Measurements from ENCODE around the gene ARHGAP27.

ARHGAP27 gene

GRCh38 chr17:45404870-45405249, 27.8 kb downstream of the ARHGAP27 start:
- no peak for DNase-seq

DNA sequence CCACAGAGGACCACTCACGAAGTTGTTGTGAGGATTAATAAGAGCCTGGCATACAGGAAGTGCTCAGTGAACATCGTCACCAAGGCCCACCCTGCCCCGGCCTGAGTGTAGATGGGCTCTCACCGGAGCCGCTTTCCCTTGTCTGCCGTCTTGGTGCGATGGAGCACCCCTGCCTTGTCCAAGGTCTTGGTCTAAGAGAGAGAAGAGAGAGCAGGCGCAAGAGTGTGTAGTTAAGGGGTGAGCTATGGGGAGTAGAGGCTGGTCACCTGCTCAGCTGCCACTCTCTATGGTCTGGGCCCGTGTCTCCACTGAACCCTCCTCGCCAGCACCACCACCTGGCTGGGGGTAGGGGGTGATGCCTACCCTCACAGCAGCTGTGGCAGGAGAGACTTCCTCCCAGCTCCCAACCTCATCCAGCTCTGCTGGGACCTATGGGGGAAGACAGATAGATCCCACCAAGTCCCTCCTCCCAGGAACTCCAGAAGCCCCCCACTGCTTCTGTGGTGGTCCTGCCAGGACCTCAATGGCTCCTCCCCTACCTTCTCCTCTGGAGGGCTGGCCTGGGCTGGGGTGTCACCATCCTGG, 28.7 kb downstream of the ARHGAP27 start:
- no peak for DNase-seq

DNA sequence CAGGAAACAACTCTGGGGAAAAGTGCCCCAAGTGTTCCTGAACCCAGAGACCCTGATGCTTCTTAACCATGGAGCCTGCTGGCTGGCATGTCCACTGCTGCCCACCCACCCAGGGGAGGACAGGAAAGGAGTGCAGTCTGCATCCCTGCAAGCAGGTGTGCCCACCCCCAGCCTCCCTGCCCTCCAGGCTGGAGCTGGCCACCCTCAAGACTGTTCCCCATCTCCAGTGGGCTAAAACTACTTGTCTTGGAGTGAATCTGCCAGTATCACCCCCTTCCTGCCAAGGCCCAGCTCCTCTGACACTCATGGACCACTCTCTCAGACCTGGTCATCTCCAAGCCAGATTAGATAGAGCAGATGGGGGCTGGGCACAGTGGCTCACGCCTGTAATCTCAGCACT, 29.8 kb downstream of the ARHGAP27 start:
- no peak for DNase-seq

DNA sequence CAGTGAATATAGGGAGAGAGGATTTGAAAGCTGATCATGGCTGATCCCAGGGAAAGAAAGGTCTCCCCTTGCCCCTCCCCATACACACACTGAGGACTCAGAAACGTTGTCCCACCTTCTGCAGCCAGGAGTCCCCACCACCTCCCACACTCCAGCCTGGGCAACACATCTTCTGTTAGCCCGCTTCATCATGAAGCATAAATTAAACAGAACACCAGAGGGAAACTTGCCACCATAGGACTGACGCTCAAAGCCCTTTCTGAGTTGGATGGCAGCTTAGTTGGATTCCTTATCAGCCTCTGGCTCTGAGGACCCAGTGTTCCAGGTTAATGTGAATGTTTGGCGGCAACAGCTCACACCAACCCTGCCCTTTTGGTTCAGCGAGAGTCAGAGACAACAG, 33.9 kb downstream of the ARHGAP27 start:
- no peak for DNase-seq

DNA sequence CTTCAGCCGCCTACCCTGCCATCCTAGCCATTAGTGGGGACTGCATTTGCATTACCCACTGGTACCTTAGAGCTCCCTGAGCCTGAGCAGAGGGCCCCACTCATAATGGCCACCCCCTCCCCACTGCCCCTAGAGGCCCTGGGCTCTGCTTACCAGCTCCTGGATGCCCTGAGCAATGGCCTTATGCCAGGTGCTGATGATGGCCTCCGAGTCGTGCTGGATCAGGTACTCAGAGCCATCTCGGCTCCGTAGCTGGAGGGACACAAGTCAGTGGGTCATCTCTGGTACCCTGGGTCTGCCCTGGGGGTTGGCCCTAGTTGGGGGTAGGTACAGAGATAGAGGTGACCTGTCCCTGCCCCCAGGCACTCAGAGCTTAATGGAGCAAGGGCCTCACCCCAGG, 34.9 kb downstream of the ARHGAP27 start:
- no peak for DNase-seq

- DNase-seq = no peak
Measured at GRCh38 chr17:45396496-45397205, 36.0 kb downstream of the ARHGAP27 start.

- DNase-seq = no peak
Measured at GRCh38 chr17:45395569-45396415, 36.9 kb downstream of the ARHGAP27 start.

DNA sequence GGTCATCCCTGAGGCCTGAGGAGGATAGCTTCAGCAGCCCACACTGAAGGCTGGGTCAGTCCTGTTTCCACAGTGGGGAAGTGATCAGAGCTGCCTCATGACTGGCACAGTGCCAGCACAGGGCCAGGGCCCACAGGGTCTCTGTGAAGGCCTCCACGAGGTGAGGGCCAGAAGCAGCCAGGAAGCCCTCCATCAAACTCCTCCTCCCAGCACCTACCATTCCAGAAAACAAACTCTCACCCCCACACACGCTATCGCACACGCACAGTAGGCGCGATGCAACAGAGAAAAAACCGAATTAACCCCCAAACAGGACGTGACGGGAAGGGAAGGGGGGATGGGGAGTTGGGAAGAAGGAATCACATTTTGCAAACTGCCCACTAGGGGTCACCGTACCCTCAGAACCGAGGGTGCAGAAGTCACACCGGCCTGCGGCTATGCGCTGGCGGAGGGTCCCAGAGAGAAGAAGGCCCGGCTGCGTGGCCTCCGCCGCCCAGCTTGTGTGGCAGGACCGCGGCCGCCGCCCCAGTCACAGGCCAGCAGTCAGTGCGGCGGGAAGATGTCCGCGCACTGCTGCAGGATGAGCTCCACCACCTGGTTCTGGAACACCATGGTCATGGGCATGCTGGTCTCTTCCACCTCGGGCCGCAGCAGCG, 37.6 kb downstream of the ARHGAP27 start:
- peak; percentile 90 for DNase-seq

DNA sequence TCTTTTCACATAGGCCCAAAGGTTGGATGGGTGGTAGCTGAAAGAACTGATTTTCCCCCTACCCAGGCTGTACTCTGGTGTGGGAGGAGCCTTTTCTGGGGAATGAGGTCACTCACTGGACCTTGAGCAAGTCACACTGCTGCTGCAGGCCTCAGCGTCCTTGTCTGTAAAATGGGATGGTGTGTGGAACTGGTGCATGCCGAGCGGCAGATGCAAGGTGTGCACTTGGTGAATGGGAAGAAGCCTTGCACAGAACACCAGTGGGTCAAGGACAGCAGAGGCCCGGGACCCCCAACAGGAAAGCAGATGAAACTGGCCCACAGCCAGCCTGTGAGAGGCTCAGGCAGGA, 38.1 kb downstream of the ARHGAP27 start:
- DNase-seq = peak; percentile 48

DNA sequence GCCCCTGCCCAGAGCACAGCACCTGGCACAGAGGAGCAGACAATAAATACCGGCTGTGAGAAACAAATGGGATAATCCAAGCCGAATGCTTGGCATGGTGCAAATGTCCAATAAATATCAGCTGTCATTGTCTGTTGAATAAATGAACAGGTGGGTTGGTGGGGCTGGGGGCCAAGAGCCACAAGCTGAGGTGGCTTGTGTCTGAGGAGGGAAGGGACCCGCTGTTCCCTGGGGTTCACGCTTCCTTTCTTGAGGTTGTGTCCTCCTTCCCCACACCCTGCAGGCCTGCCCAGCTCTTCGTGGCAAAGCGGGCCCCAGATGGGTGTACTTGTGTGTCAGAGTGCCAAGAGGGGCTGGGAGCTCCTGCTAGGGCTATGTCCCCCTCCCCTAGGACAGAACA, 38.6 kb downstream of the ARHGAP27 start:
- DNase-seq = no peak

- no peak for DNase-seq
Measured at GRCh38 chr17:45393411-45393810, 39.3 kb downstream of the ARHGAP27 start.

DNA sequence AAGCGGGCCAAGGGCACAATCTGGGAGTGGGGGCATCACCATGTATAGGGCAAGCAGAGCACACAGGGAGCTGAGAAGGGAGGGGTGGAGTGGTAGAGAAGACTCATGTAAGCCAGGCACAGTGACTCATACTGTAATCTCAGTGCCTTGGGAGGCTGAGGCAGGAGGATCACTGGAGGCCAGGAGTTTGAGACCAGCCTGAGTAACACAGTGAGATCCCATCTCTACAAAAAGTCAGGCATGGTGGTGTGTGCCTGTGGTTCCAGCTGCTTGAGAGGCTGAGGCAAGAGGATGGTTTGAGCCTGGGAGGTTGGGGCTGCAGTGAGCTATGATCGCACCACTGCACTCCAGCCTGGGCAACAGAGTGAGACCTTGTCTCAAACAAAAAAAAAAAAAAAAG, 40.8 kb downstream of the ARHGAP27 start:
- no peak for DNase-seq

DNA sequence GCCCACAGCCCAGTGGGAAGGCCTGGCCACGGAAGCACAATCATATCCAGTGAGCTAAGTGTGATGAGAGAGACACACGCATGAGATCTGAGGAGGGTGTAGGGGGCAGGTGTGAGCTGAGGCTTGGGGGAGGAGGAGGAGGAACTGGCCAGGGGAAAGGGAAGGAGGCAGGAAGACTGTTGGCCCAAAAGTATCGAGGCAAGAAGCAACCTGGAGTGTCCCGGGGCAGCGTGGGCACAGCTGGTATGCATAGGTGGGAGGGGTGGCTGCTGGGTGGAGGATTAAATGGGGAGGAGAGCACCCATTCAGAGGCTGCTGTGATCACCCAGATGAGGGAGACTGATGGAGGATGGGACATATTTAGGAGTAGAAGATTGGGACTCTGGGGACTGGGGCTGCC, 41.4 kb downstream of the ARHGAP27 start:
- DNase-seq = no peak

GRCh38 chr17:45389354-45389753, 43.3 kb downstream of the ARHGAP27 start:
- DNase-seq = no peak

DNA sequence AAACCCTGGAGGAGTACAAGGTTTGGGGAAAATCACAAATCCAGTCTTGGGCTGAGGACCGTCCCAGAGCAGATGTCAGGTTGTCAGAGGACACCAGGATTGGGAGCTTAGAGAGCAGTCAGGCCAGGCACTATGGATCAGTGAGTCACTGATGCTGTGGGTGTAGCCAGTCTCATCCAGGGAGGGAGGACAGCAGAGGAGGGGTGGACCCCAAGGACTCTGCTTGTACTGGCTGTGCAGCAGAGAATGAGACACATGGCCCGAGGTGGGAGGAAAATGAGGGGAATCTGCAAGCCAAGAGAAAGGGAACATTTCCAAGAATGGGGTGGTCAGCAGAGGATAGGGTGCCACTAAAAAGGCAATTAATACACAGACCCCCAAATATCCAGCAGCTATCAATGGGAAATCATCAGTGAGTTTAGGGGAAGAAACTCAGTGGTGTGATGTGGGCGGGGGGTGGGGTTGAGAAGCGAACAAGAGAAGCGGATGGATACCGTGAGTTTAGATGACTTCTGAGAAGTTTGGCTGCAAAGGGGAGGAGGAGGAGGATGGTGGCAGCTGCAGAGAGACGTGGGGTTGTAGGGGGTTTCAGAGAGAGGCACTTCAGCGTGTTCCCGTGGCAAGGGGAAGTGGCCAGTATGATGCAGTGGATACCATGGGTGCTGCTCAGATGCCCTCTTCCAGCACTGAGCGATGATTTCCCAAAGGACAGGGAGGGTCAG, 43.9 kb downstream of the ARHGAP27 start:
- no peak for DNase-seq

- no peak for DNase-seq
Measured at GRCh38 chr17:45387739-45388138, 44.9 kb downstream of the ARHGAP27 start.

GRCh38 chr17:45386178-45386577, 46.5 kb downstream of the ARHGAP27 start:
- DNase-seq = peak; percentile 21

GRCh38 chr17:45385331-45385997, 47.2 kb downstream of the ARHGAP27 start:
- peak; percentile 92 for DNase-seq

- DNase-seq = no peak
Measured at GRCh38 chr17:45384789-45385262, 47.8 kb downstream of the ARHGAP27 start.

GRCh38 chr17:45384047-45384788, 48.5 kb downstream of the ARHGAP27 start:
- peak; percentile 77 for DNase-seq

GRCh38 chr17:45383003-45383402, 49.7 kb downstream of the ARHGAP27 start:
- peak; percentile 56 for DNase-seq
